ENCODE results near the gene KCNH3. TPM values are rescaled to one million over a fixed set of nuclear protein-coding genes. Genes with fewer than 3 reads are reported as not detected.

KCNH3 gene
- total RNA-seq, 1 experiment from 2014 or later: not detected

DNA sequence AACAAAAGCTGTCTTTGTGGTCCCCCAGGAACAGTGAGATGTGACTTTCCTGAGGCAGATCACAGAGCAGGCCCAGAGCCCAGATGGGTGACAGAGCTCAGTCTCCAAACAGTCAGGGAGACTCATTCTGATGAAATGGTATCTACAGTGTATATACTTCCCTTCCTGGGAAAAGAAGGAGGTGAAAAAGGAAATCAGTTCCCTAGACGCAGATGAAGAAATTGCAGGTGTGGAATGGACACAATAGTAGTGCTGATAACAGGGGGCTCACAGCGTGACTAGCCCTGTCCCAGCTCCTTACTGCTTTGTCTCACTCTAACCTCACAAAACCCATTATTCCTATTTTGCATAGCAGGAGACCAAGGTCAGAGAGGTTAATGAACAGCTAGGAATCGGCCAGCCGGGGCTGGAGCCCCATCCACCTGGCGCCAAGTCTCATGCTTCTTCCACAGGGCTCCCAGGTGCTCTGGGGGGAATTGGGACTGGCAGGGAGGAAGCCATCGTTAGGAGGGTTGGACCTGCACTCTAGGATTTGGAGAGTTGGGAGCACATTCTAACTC, 11.9 kb downstream of the KCNH3 start:
- Histone ChIP-seq H3K4me2 (ENCODE audit: low read depth, low read length, poor library complexity, severe bottlenecking) (no peak overlapping the region), H2AFZ (ENCODE audit: low read length) (no peak overlapping the region), H3K79me2 (ENCODE audit: low read length) (no peaks in the 10 kb centered on the region), H3K27me3 (ENCODE audit: low read length) (no peaks in the 10 kb centered on the region), H3K9me3 (ENCODE audit: low read length) (no peaks in the 10 kb centered on the region), H3K4me1 (ENCODE audit: low read length) (no peaks in the 10 kb centered on the region), H4K20me1 (ENCODE audit: insufficient read depth, low read depth, low read length) (no peaks in the 10 kb centered on the region), H3K9me2 (replicated peaks; ENCODE audit: insufficient read depth, low read length) (no peaks in the 10 kb centered on the region), H3K27ac (ENCODE audit: low read length) (no peak overlapping the region), H3K36me3 (ENCODE audit: insufficient read depth, low read length) (no peaks in the 10 kb centered on the region), H3K4me3 (ENCODE audit: low read length) (no peak overlapping the region), H3K9ac (ENCODE audit: low read length) (no peak overlapping the region)
- no peak for DNase-seq

DNA sequence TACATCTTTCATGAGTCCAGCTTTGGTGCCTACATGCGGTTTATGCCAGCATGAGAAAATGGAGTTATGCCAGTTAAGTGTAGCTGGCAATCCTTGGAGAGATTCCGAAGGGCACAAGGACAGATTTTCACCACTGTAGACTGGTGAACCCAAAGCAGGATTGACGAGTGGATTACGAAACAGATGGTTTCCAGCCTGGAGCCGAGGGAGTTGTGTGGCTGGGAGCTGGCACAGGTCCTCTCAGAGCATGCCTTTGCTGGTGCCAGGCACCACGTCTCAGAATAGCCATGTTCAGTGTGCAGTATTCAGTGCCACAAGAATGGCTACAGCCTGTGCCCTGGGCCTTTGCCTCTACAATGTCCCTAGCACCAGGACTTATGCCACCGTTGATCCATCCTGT, 13.2 kb downstream of the KCNH3 start:
- H3K27me3 ChIP-seq (ENCODE audit: low read length): no peaks in the 10 kb centered on the region
- no peaks in the 10 kb centered on the region for H3K4me1 ChIP-seq (ENCODE audit: low read length)
- H3K9ac ChIP-seq (ENCODE audit: low read length): no peak overlapping the region
- H3K9me3 ChIP-seq (ENCODE audit: low read length): no peaks in the 10 kb centered on the region
- no peak overlapping the region for H3K4me2 ChIP-seq (ENCODE audit: low read depth, low read length, poor library complexity, severe bottlenecking)
- no peaks in the 10 kb centered on the region for H3K9me2 ChIP-seq (replicated peaks; ENCODE audit: insufficient read depth, low read length)
- H3K27ac ChIP-seq (ENCODE audit: low read length): no peak overlapping the region
- no peaks in the 10 kb centered on the region for H4K20me1 ChIP-seq (ENCODE audit: insufficient read depth, low read depth, low read length)
- DNase-seq: no peak
- H2AFZ ChIP-seq (ENCODE audit: low read length): no peak overlapping the region
- no peak overlapping the region for H3K4me3 ChIP-seq (ENCODE audit: low read length)
- no peaks in the 10 kb centered on the region for H3K36me3 ChIP-seq (ENCODE audit: insufficient read depth, low read length)
- H3K79me2 ChIP-seq (ENCODE audit: low read length): no peaks in the 10 kb centered on the region

DNA sequence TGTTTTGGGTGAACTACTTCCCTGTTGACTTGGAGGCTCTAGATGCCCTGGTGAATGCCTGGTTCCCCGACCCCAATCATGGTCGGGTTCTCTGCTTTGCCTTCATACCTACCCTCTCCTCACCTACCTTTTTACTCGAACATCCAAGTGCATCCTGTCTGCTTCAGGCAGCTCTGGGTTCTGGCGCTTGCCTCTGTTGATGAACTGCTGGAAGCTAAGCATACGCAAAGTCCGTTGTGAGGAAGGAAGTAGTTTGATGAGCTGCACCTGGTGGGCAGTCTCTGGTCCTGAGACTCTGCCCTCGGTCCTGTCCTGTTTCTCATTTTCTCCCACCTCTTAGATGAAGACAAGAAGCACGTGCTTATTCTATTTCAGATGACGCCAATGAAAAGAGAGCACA, 13.6 kb downstream of the KCNH3 start:
- no peak for DNase-seq
- Histone ChIP-seq H3K4me2 (ENCODE audit: low read depth, low read length, poor library complexity, severe bottlenecking) (no peak overlapping the region), H3K79me2 (ENCODE audit: low read length) (no peaks in the 10 kb centered on the region), H3K4me3 (ENCODE audit: low read length) (no peak overlapping the region), H3K9me3 (ENCODE audit: low read length) (no peaks in the 10 kb centered on the region), H3K27ac (ENCODE audit: low read length) (no peak overlapping the region), H3K36me3 (ENCODE audit: insufficient read depth, low read length) (no peaks in the 10 kb centered on the region), H3K27me3 (ENCODE audit: low read length) (no peaks in the 10 kb centered on the region), H4K20me1 (ENCODE audit: insufficient read depth, low read depth, low read length) (no peaks in the 10 kb centered on the region), H3K9me2 (replicated peaks; ENCODE audit: insufficient read depth, low read length) (no peaks in the 10 kb centered on the region), H3K4me1 (ENCODE audit: low read length) (no peaks in the 10 kb centered on the region), H2AFZ (ENCODE audit: low read length) (no peak overlapping the region), H3K9ac (ENCODE audit: low read length) (no peak overlapping the region)

DNA sequence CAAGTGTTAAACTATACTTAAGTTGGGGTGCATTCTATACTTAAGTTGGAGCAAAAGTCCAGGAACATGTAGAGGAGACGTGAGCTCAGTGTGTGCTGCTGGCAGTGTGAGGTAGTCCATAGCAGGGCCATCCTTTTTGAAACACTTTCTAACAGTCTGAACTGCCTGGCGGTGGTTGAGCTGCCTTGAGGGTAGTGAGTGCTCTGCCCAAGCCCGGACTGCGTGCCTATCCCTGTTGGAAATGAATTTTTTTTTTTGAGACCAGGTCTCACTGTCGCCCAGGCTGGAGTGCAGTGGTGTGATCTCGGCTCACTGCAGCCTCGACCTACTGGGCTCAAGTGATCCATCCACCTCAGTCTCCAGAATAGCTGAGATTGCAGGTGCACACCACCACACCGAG, 14.1 kb downstream of the KCNH3 start:
- Histone ChIP-seq H2AFZ (ENCODE audit: low read length) (no peak overlapping the region), H3K4me3 (ENCODE audit: low read length) (no peak overlapping the region), H3K4me2 (ENCODE audit: low read depth, low read length, poor library complexity, severe bottlenecking) (no peak overlapping the region), H3K9me2 (replicated peaks; ENCODE audit: insufficient read depth, low read length) (no peaks in the 10 kb centered on the region), H3K79me2 (ENCODE audit: low read length) (no peaks in the 10 kb centered on the region), H3K27me3 (ENCODE audit: low read length) (no peaks in the 10 kb centered on the region), H3K9me3 (ENCODE audit: low read length) (no peaks in the 10 kb centered on the region), H3K4me1 (ENCODE audit: low read length) (no peaks in the 10 kb centered on the region), H3K9ac (ENCODE audit: low read length) (no peak overlapping the region), H4K20me1 (ENCODE audit: insufficient read depth, low read depth, low read length) (no peaks in the 10 kb centered on the region), H3K36me3 (ENCODE audit: insufficient read depth, low read length) (no peaks in the 10 kb centered on the region), H3K27ac (ENCODE audit: low read length) (no peak overlapping the region)
- no peak for DNase-seq

DNA sequence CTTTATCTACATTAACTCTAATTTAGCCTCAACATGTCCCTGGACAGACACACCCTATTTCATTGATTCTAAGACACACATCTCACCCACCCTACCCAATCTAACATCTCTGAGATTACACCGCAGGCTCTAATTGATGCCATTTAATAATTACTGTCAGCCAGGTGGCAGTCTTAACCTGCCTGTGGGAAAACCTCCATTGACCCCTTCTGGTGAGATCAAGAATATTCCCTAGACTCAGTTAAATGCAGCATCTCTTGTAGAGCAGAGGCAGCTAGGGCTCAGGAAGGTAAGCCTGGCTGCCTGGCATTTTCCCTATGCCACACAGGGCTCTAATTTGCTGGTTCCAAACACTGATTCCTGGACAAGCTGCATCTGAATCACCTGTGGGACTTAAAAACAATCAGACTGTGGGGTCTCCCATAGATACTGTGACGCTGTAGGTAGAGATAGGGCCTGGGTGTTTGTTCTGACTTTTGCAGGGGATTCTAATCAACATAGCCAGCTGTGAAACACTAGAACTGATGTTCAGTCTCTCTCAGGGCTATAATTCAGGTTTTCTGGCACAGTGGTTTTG, 14.8 kb downstream of the KCNH3 start:
- Histone ChIP-seq H3K9me3 (ENCODE audit: low read length) (no peaks in the 10 kb centered on the region), H2AFZ (ENCODE audit: low read length) (no peak overlapping the region), H3K4me2 (ENCODE audit: low read depth, low read length, poor library complexity, severe bottlenecking) (no peak overlapping the region), H3K27me3 (ENCODE audit: low read length) (no peaks in the 10 kb centered on the region), H3K36me3 (ENCODE audit: insufficient read depth, low read length) (no peaks in the 10 kb centered on the region; the same call in 1 of the 2 replicates), H4K20me1 (ENCODE audit: insufficient read depth, low read depth, low read length) (no peaks in the 10 kb centered on the region), H3K9me2 (replicated peaks; ENCODE audit: insufficient read depth, low read length) (no peaks in the 10 kb centered on the region), H3K4me1 (ENCODE audit: low read length) (no peaks in the 10 kb centered on the region), H3K9ac (ENCODE audit: low read length) (no peak overlapping the region), H3K4me3 (ENCODE audit: low read length) (no peak overlapping the region), H3K27ac (ENCODE audit: low read length) (no peak overlapping the region), H3K79me2 (ENCODE audit: low read length) (no peaks in the 10 kb centered on the region)
- DNase-seq: peak; percentile 86

DNA sequence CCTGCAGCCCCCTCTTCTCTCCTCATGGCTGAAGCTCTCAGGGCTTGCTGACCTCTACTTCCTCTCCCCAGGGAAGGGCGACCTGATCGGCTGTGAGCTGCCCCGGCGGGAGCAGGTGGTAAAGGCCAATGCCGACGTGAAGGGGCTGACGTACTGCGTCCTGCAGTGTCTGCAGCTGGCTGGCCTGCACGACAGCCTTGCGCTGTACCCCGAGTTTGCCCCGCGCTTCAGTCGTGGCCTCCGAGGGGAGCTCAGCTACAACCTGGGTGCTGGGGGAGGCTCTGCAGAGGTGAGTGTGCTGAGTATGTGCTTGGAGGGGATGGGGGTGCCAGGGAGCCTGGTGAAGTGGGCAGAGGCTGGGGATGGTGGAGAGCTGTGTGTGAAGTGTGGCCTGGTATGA, 15.4 kb downstream of the KCNH3 start:
- DNase-seq: no peak
- no peak overlapping the region for H3K9ac ChIP-seq (ENCODE audit: low read length)
- no peak overlapping the region for H3K4me3 ChIP-seq (ENCODE audit: low read length)
- no peaks in the 10 kb centered on the region for H3K79me2 ChIP-seq (ENCODE audit: low read length)
- H3K4me2 ChIP-seq (ENCODE audit: low read depth, low read length, poor library complexity, severe bottlenecking): no peak overlapping the region
- H3K4me1 ChIP-seq (ENCODE audit: low read length): no peaks in the 10 kb centered on the region
- no peaks in the 10 kb centered on the region for H3K27me3 ChIP-seq (ENCODE audit: low read length)
- no peak overlapping the region for H2AFZ ChIP-seq (ENCODE audit: low read length)
- H4K20me1 ChIP-seq (ENCODE audit: insufficient read depth, low read depth, low read length): no peaks in the 10 kb centered on the region
- no peaks in the 10 kb centered on the region for H3K9me2 ChIP-seq (replicated peaks; ENCODE audit: insufficient read depth, low read length)
- H3K9me3 ChIP-seq (ENCODE audit: low read length): no peaks in the 10 kb centered on the region
- H3K27ac ChIP-seq (ENCODE audit: low read length): no peak overlapping the region
- no peaks in the 10 kb centered on the region; the same call in 1 of the 2 replicates for H3K36me3 ChIP-seq (ENCODE audit: insufficient read depth, low read length)

DNA sequence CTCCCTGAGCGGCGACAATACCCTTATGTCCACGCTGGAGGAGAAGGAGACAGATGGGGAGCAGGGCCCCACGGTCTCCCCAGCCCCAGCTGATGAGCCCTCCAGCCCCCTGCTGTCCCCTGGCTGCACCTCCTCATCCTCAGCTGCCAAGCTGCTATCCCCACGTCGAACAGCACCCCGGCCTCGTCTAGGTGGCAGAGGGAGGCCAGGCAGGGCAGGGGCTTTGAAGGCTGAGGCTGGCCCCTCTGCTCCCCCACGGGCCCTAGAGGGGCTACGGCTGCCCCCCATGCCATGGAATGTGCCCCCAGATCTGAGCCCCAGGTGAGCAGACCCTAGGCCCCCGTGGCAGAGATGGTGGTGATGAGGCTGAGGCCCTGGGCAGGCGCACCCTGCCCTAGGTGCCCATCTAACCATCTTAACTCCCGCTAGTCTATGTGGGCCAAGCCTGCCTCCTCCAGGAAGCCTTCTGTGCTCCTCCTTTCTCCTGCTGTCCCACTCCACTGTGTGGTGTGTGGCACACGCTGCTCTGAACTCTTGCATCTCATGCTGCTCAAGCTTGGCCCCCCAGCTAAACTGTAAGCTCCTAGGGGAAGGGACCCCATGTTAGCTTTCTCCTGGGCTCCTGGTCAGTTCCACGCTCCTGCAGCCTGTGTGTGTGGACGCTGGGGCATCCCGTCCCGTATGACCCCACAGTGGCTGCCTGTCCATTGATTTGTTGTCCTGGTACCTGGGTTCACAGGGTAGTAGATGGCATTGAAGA, 17.0 kb downstream of the KCNH3 start:
- Histone ChIP-seq H3K9ac (ENCODE audit: low read length) (no peak overlapping the region), H4K20me1 (ENCODE audit: insufficient read depth, low read depth, low read length) (no peaks in the 10 kb centered on the region), H3K27me3 (ENCODE audit: low read length) (no peaks in the 10 kb centered on the region), H3K4me3 (ENCODE audit: low read length) (no peak overlapping the region), H3K9me2 (replicated peaks; ENCODE audit: insufficient read depth, low read length) (no peaks in the 10 kb centered on the region), H3K79me2 (ENCODE audit: low read length) (no peaks in the 10 kb centered on the region), H3K27ac (ENCODE audit: low read length) (no peak overlapping the region), H3K4me2 (ENCODE audit: low read depth, low read length, poor library complexity, severe bottlenecking) (no peak overlapping the region), H3K9me3 (ENCODE audit: low read length) (no peaks in the 10 kb centered on the region), H3K4me1 (ENCODE audit: low read length) (no peaks in the 10 kb centered on the region), H3K36me3 (ENCODE audit: insufficient read depth, low read length) (no peaks in the 10 kb centered on the region; the same call in 1 of the 2 replicates), H2AFZ (ENCODE audit: low read length) (no peak overlapping the region)
- no peak for DNase-seq

DNA sequence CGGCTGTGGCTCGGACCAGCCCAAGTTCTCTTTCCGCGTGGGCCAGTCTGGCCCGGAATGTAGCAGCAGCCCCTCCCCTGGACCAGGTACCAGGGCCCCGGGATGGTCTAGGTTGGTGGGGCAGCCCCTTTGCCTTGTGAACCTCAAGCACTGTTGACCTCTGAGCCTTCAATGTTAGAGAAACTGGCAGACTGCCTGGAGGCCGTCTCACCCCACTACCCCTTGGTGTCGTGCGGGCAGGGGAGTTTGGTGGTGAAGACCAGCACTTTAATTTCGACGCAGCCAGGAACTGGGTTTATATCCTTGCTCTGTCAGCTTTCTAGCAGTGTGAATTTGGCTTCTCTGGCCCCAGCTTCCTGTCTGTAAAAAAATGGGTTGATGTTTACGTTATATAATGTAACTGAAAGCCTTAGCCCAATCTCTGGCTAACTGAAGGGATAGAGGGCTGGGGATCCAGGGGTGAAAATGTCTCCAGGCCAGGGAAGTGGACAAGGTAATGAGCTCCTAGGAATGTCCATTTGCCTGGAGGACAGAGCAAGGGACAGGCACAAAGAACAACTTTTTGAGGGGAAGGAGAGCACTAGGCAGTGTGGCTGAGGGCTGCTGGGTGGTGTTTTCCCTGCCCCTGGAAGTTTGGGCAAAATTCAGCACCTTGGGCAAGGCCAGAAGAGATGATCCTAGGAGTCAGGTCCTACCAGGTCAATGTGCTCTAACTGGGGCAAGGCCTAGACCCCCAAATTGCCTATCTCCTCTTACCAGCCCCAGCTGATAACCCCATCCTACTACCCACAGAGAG, 17.8 kb downstream of the KCNH3 start:
- Histone ChIP-seq H3K9me2 (replicated peaks; ENCODE audit: insufficient read depth, low read length) (no peaks in the 10 kb centered on the region), H3K36me3 (ENCODE audit: insufficient read depth, low read length) (peaks cover 5% of the 10 kb centered on the region; the same call in 1 of the 2 replicates), H2AFZ (ENCODE audit: low read length) (no peak overlapping the region), H3K9ac (ENCODE audit: low read length) (no peak overlapping the region), H4K20me1 (ENCODE audit: insufficient read depth, low read depth, low read length) (no peaks in the 10 kb centered on the region), H3K27me3 (ENCODE audit: low read length) (no peaks in the 10 kb centered on the region), H3K9me3 (ENCODE audit: low read length) (no peaks in the 10 kb centered on the region), H3K79me2 (ENCODE audit: low read length) (no peaks in the 10 kb centered on the region), H3K4me2 (ENCODE audit: low read depth, low read length, poor library complexity, severe bottlenecking) (no peak overlapping the region), H3K4me3 (ENCODE audit: low read length) (no peak overlapping the region), H3K27ac (ENCODE audit: low read length) (no peak overlapping the region), H3K4me1 (ENCODE audit: low read length) (no peaks in the 10 kb centered on the region)
- no peak for DNase-seq
